LNCAP (cell line): Measurements from ENCODE around the gene MAGI1.

Source experiments
- CTCF ChIP-seq: fragments of 450-650 bp; IDR thresholded peaks from 2 replicates; pipeline ENCODE4 v1.5.1; 2017; ENCODE audit warnings: mild to moderate bottlenecking

MAGI1 gene

GRCh38 chr3:65371053-65371452 lies 667.7 kb downstream of the MAGI1 start:
- no peak for TF ChIP-seq CTCF

- no peak for TF ChIP-seq CTCF
These were observed 669.9 kb downstream of the MAGI1 start for GRCh38 chr3:65368866-65369265.

- TF ChIP-seq CTCF: no peak
These were observed 676.0 kb downstream of the MAGI1 start for GRCh38 chr3:65362688-65363087.

DNA sequence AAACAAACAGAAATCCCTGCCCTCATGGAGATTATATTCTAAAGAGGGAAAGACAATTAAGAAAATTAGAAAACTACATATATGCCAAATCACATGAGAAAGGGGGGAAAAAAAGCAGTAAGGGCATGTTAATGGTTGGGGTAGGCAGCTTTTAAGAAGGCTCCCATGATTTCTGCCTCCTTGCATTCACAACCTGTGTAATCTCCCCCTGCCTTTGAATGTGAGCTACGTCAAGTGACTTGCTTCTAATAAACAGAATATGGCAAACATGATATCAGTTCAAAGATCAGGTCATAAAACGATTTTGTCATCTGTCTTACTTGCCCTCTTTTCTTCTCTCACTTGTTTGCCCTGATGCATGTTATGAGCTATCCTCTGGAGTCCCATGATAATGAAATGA lies 677.3 kb downstream of the MAGI1 start:
- TF ChIP-seq CTCF: no peak

DNA sequence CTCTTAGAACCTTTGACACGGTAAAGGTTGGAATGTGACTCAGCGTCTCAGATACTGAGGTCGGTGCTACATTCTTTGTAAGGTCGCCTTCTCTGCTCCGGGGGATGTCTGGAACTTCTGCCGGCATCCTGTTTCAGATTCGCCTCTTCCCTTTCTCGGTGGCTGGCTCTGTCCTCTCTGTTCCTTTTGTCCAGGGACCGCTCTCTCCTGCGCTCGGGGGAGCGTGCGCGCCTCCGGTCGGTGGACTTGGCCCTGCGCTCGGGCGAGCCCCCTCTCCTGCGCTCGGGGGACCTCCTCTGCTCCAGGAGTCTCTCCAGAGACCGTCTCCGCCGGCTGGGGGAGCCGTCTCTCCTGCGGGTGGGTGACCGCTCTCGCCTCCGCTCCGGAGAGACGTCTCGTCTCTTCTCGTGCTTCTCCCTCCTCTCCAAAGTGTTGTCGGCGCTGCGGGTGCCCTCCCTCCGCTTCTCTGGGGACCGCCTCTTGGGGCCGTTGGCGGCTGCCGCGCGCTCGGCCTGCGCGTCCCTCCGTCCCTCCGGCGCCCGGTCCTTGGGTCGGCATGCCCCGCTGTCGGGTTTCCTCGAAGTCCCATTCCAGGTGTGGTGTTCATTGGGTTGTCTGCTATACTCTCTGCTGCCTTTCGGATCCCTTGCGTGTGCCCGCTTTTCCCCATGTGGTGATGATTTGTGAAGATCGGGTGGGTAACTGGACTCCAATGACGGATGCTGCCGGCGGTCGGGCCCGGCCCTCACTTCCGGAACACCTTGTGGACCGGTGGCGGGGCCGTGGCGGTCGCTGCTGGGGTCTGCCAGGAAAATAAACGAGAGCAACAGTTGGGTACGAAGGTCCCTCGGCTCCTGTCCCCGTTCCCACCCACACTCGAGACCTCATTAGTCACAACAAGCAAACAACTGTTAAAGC lies 682.1 kb downstream of the MAGI1 start:
- no peak for TF ChIP-seq CTCF

DNA sequence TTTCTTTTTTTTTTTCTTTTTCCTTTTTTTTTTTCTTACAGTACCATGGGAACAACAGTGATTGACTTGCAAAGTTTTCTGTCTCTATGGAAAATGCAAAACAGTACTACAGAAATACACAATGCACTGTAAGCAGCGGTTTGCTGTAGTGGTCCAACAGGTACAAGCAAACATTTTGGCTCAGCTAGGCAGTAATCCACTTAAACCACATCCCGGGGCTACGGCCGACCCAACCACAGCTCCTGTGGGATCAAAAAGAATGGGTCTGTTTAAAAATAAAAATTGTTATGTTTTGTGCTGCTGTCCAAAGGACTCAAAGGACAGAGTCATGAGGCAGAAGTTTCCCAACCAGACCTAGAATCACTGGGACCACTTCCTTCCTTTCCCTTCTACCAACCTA lies 683.8 kb downstream of the MAGI1 start:
- no peak for TF ChIP-seq CTCF

DNA sequence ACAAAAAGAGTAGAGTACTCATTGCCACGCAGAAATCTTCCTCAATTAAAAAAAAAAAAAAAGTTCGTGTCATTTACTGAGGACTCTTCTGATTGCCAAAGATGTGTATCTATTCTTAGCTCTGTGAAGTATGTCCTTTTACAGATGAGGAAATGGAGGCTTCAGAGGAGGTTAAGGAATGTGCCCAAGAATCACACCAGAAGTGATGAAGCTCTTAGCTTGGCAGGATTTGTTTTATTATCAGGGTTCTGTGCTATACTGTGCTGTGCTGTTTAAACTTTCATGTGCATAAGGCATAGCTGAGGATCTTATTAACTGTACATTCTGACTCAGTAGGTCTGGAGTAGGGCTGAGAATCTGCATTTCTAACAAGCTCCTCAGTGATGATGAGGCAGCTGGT lies 685.8 kb downstream of the MAGI1 start:
- TF ChIP-seq CTCF: no peak
